ENCODE results near the gene CTNNA2.

The CTNNA2 gene

DNA sequence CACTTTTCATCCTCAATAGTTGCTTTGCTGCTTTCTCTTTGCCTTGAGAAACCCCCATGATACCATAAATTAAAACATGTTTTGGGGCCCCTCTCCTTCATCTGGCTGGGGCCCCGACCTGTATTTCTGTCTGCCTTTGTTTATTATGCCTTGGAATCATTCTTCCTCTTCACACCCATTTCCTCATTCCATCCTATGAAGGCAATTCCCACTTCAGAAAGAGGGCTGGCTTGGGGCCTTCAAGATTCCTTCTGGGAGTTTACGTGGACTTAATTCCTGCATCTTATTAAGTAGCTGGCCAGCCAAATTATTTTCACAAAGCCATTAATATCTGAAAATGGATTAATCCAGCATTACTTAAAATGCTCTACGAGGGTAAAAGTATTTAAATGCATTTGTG lies 798.5 kb downstream of the CTNNA2 start:
- H3K9me3 Mint-ChIP-seq = peaks cover 7 to 24% of the 10 kb centered on the region in 2 donors
- ATAC-seq (replicated peaks) (no peak), DNase-seq (no peak)
- H3K27me3 Mint-ChIP-seq = no peaks in the 10 kb centered on the region
- H3K4me3 Mint-ChIP-seq = no peak overlapping the region
- no peak overlapping the region for H3K27ac Mint-ChIP-seq
- H3K4me1 Mint-ChIP-seq (ENCODE audit: low read depth in 2 of 2) = no peaks in the 10 kb centered on the region
- no peaks in the 10 kb centered on the region for H3K36me3 Mint-ChIP-seq (ENCODE audit: insufficient read depth)

DNA sequence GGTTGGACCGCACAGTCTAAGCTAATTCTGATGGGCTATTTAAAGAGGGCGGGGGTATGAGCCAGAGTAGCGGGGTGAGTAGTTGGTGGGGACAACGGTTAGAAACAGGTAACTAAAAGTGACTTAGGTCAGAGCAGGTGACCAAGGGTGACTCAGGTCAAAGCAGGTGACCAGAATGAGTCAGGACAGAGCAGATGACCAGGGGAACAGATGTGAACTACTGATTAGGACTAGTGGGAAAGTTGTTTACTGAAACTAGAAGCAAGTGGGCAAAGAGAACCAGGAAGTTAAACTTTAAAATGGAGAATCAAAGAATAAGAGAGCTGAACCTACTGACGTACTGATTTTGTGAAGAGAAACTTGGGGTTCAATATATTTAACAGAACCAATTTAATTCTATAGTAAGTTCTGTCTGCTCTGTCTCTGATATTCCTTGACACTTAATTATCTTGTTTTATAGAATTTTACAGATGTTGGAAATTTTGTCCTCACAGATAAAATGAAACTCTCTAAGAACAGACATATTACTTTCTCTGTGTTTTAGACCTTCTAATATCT lies 799.5 kb downstream of the CTNNA2 start:
- Mint-ChIP-seq H3K4me1 (ENCODE audit: low read depth in 2 of 2) (no peaks in the 10 kb centered on the region), H3K27me3 (no peaks in the 10 kb centered on the region), H3K4me3 (no peak overlapping the region), H3K9me3 (peaks cover 8 to 23% of the 10 kb centered on the region in 2 donors), H3K36me3 (ENCODE audit: insufficient read depth) (no peaks in the 10 kb centered on the region), H3K27ac (no peak overlapping the region)
- DNase-seq (no peak), ATAC-seq (replicated peaks) (no peak)

GRCh38 chr2:80322311-80322920 lies 809.6 kb downstream of the CTNNA2 start:
- H3K9me3 Mint-ChIP-seq = peaks cover 5% of the 10 kb centered on the region in 2 donors
- H3K27ac Mint-ChIP-seq = no peak overlapping the region
- no peaks in the 10 kb centered on the region for H3K36me3 Mint-ChIP-seq (ENCODE audit: insufficient read depth)
- H3K27me3 Mint-ChIP-seq = no peaks in the 10 kb centered on the region
- H3K4me3 Mint-ChIP-seq = no peak overlapping the region
- no peaks in the 10 kb centered on the region for H3K4me1 Mint-ChIP-seq (ENCODE audit: low read depth in 2 of 2)
- DNase-seq = no peak
- ATAC-seq (replicated peaks) = no peak

GRCh38 chr2:80322958-80323357 lies 810.1 kb downstream of the CTNNA2 start:
- ATAC-seq (replicated peaks) = no peak
- H3K27ac Mint-ChIP-seq = no peak overlapping the region
- no peaks in the 10 kb centered on the region for H3K4me1 Mint-ChIP-seq (ENCODE audit: low read depth in 2 of 2)
- no peaks in the 10 kb centered on the region for H3K27me3 Mint-ChIP-seq
- DNase-seq = no peak
- no peaks in the 10 kb centered on the region for H3K36me3 Mint-ChIP-seq (ENCODE audit: insufficient read depth)
- no peak overlapping the region for H3K4me3 Mint-ChIP-seq
- H3K9me3 Mint-ChIP-seq = no peaks in the 10 kb centered on the region

GRCh38 chr2:80323610-80324009 lies 810.8 kb downstream of the CTNNA2 start:
- Mint-ChIP-seq H3K27me3 (no peaks in the 10 kb centered on the region), H3K4me3 (no peak overlapping the region), H3K4me1 (ENCODE audit: low read depth in 2 of 2) (no peaks in the 10 kb centered on the region), H3K36me3 (ENCODE audit: insufficient read depth) (no peaks in the 10 kb centered on the region), H3K9me3 (peaks cover 0 to 3% of the 10 kb centered on the region in 2 donors), H3K27ac (no peak overlapping the region)
- ATAC-seq (replicated peaks) (no peak), DNase-seq (no peak)

DNA sequence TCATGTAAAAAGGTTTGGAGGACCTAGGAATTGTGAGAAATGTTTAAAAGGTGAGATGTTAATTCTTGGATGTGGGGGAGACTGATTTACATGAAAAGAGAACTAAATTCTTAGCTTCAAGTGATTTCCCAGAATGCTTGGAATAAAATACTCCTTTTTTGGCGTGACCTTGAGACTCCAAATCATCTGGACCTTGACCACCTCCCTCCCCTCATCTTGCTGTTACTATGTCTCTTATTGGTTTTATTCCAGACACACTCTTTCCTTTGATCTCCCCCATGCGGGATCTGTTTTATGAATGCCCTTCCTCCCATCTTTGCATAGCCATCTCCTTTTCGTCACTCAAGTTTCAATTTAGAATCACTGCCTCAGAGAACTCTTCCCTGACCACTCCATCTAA lies 811.7 kb downstream of the CTNNA2 start:
- H3K4me1 Mint-ChIP-seq (ENCODE audit: low read depth in 2 of 2) = no peaks in the 10 kb centered on the region
- DNase-seq (no peak), ATAC-seq (replicated peaks) (no peak)
- no peak overlapping the region for H3K4me3 Mint-ChIP-seq
- H3K27me3 Mint-ChIP-seq = no peaks in the 10 kb centered on the region
- H3K36me3 Mint-ChIP-seq (ENCODE audit: insufficient read depth) = no peaks in the 10 kb centered on the region
- no peak overlapping the region for H3K27ac Mint-ChIP-seq
- peaks cover 0 to 5% of the 10 kb centered on the region in 2 donors for H3K9me3 Mint-ChIP-seq

GRCh38 chr2:80326214-80326613 lies 813.4 kb downstream of the CTNNA2 start:
- H3K27ac Mint-ChIP-seq = no peak overlapping the region
- no peak for DNase-seq
- peaks cover 0 to 8% of the 10 kb centered on the region in 2 donors for H3K9me3 Mint-ChIP-seq
- no peak for ATAC-seq (replicated peaks)
- H3K4me3 Mint-ChIP-seq = no peak overlapping the region
- no peaks in the 10 kb centered on the region for H3K4me1 Mint-ChIP-seq (ENCODE audit: low read depth in 2 of 2)
- no peaks in the 10 kb centered on the region for H3K36me3 Mint-ChIP-seq (ENCODE audit: insufficient read depth)
- no peaks in the 10 kb centered on the region for H3K27me3 Mint-ChIP-seq

DNA sequence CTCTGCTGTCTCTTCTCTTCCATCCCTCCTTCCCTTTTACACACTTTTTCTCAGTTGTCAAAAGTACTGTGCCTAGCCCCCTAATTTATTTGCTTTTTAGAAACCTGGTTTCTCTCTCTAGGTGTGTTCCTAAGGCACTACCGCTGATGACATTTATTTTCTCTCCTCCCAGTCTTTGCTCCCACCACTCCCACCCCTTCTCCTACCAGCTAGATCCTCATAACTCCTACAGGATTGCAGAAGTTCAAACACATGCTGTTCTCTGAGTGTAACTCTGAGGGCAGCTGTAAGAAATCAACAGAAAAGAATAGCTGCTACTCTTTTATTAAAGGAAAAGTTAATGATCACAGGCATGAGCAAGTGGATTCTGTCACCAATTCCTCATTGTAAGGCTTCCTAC lies 814.0 kb downstream of the CTNNA2 start:
- H3K27ac Mint-ChIP-seq = no peak overlapping the region
- H3K27me3 Mint-ChIP-seq = no peaks in the 10 kb centered on the region
- H3K9me3 Mint-ChIP-seq = peaks cover 0 to 8% of the 10 kb centered on the region in 2 donors
- no peaks in the 10 kb centered on the region for H3K4me1 Mint-ChIP-seq (ENCODE audit: low read depth in 2 of 2)
- no peaks in the 10 kb centered on the region for H3K36me3 Mint-ChIP-seq (ENCODE audit: insufficient read depth)
- ATAC-seq (replicated peaks) = no peak
- no peak for DNase-seq
- H3K4me3 Mint-ChIP-seq = no peak overlapping the region

GRCh38 chr2:80328159-80328571 lies 815.3 kb downstream of the CTNNA2 start:
- Mint-ChIP-seq H3K4me3 (no peak overlapping the region), H3K9me3 (peaks cover 7 to 11% of the 10 kb centered on the region in 2 donors), H3K27me3 (no peaks in the 10 kb centered on the region), H3K27ac (no peak overlapping the region), H3K4me1 (ENCODE audit: low read depth in 2 of 2) (no peaks in the 10 kb centered on the region), H3K36me3 (ENCODE audit: insufficient read depth) (no peaks in the 10 kb centered on the region)
- ATAC-seq (replicated peaks) (no peak), DNase-seq (no peak)

GRCh38 chr2:80329491-80329890 lies 816.6 kb downstream of the CTNNA2 start:
- ATAC-seq (replicated peaks) (no peak), DNase-seq (no peak)
- H3K36me3 Mint-ChIP-seq (ENCODE audit: insufficient read depth) = no peaks in the 10 kb centered on the region
- no peak overlapping the region for H3K27ac Mint-ChIP-seq
- H3K4me1 Mint-ChIP-seq (ENCODE audit: low read depth in 2 of 2) = no peaks in the 10 kb centered on the region
- H3K27me3 Mint-ChIP-seq = no peaks in the 10 kb centered on the region
- H3K9me3 Mint-ChIP-seq = peaks cover 13 to 14% of the 10 kb centered on the region in 2 donors
- H3K4me3 Mint-ChIP-seq = no peak overlapping the region

- ATAC-seq (replicated peaks) (no peak), DNase-seq (no peak)
- Mint-ChIP-seq H3K4me1 (ENCODE audit: low read depth in 2 of 2) (no peaks in the 10 kb centered on the region), H3K27ac (no peak overlapping the region), H3K27me3 (no peaks in the 10 kb centered on the region), H3K9me3 (peaks cover 13 to 22% of the 10 kb centered on the region in 2 donors), H3K4me3 (no peak overlapping the region), H3K36me3 (ENCODE audit: insufficient read depth) (no peaks in the 10 kb centered on the region)
Observed at GRCh38 chr2:80330527-80331450, 817.9 kb downstream of the CTNNA2 start.

DNA sequence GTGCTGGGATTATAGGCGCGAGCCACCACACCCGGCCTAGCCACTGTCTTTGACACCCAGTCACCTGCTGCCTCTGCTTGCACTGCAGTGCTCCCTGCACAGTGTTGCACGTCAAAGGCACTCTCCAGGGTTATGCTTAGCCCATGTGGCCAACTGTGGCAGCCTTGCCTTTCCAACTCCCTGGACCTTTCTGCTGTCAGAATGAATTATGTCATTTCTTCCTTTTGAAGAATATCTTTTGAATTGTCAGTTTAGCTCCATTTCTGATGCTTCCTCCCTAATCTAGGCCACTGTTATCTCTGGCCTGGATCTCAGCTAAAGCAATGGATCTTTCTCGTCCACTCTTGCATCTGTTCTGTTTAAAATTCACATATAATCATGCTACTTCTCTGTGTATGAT lies 821.0 kb downstream of the CTNNA2 start:
- ATAC-seq (replicated peaks) (no peak), DNase-seq (no peak)
- Mint-ChIP-seq H3K27me3 (no peaks in the 10 kb centered on the region), H3K27ac (no peak overlapping the region), H3K9me3 (peaks cover 12 to 22% of the 10 kb centered on the region in 2 donors), H3K4me3 (no peak overlapping the region), H3K36me3 (ENCODE audit: insufficient read depth) (no peaks in the 10 kb centered on the region), H3K4me1 (ENCODE audit: low read depth in 2 of 2) (no peaks in the 10 kb centered on the region)

- H3K9me3 Mint-ChIP-seq = peaks cover 7 to 22% of the 10 kb centered on the region in 2 donors
- no peaks in the 10 kb centered on the region for H3K36me3 Mint-ChIP-seq (ENCODE audit: insufficient read depth)
- ATAC-seq (replicated peaks) (no peak), DNase-seq (no peak)
- no peak overlapping the region for H3K4me3 Mint-ChIP-seq
- no peaks in the 10 kb centered on the region for H3K4me1 Mint-ChIP-seq (ENCODE audit: low read depth in 2 of 2)
- no peak overlapping the region for H3K27ac Mint-ChIP-seq
- H3K27me3 Mint-ChIP-seq = no peaks in the 10 kb centered on the region
Observed at GRCh38 chr2:80335411-80335810, 822.6 kb downstream of the CTNNA2 start.

- DNase-seq (no peak), ATAC-seq (replicated peaks) (no peak)
- Mint-ChIP-seq H3K27me3 (no peaks in the 10 kb centered on the region), H3K27ac (no peak overlapping the region), H3K9me3 (peaks cover 4 to 15% of the 10 kb centered on the region in 2 donors), H3K4me1 (ENCODE audit: low read depth in 2 of 2) (no peaks in the 10 kb centered on the region), H3K36me3 (ENCODE audit: insufficient read depth) (no peaks in the 10 kb centered on the region), H3K4me3 (no peak overlapping the region)
Observed at GRCh38 chr2:80338794-80339193, 825.9 kb downstream of the CTNNA2 start.

Data from effector memory CD8-positive, alpha-beta T cell (primary cell).